ENCODE results near the gene RNF213.

RNF213 gene

GRCh38 chr17:80260791-80261158 is at the start of gene RNF213:
Gene RNF213, plus strand, starts transcription at chr17:80260852. Its CDS starts 2,830 bp downstream, at chr17:80263682.
- no peak for DNase-seq

GRCh38 chr17:80212109-80212508 is 48.5 kb upstream of the RNF213 start:
- DNase-seq = no peak

GRCh38 chr17:80212511-80212910 is 48.1 kb upstream of the RNF213 start:
- DNase-seq = no peak

GRCh38 chr17:80212962-80213642 is 47.5 kb upstream of the RNF213 start:
- no peak for DNase-seq

GRCh38 chr17:80213643-80213975 is 47.0 kb upstream of the RNF213 start:
- DNase-seq = no peak

- DNase-seq = no peak
Observed at GRCh38 chr17:80214012-80214877, 46.4 kb upstream of the RNF213 start.

- DNase-seq = no peak
Observed at GRCh38 chr17:80214878-80215210, 45.8 kb upstream of the RNF213 start.

GRCh38 chr17:80216473-80217456 is 43.9 kb upstream of the RNF213 start:
- no peak for DNase-seq

- no peak for DNase-seq
Observed at GRCh38 chr17:80217703-80218362, 42.8 kb upstream of the RNF213 start.

- no peak for DNase-seq
Observed at GRCh38 chr17:80218391-80218790, 42.3 kb upstream of the RNF213 start.

GRCh38 chr17:80219013-80219762 is 41.5 kb upstream of the RNF213 start:
- peak; percentile 35 for DNase-seq

- no peak for DNase-seq
Observed at GRCh38 chr17:80219763-80220053, 40.9 kb upstream of the RNF213 start.

- peak; percentile 63 for DNase-seq
Observed at GRCh38 chr17:80220054-80220735, 40.5 kb upstream of the RNF213 start, which contains the start of the genes SGSH and SLC26A11. Gene SGSH, minus strand, starts transcription at chr17:80220333. Its CDS starts 20 bp downstream, at chr17:80220313. Gene SLC26A11, plus strand, starts transcription at chr17:80220427. Its CDS starts 1,134 bp downstream, at chr17:80221561.

GRCh38 chr17:80220736-80221215 is 39.9 kb upstream of the RNF213 start:
- DNase-seq = peak; percentile 6

- no peak for DNase-seq
Observed at GRCh38 chr17:80221351-80222105, 39.1 kb upstream of the RNF213 start.

- no peak for DNase-seq
Observed at GRCh38 chr17:80222376-80223141, 38.1 kb upstream of the RNF213 start.

- no peak for DNase-seq
Observed at GRCh38 chr17:80223142-80223815, 37.4 kb upstream of the RNF213 start.

- no peak for DNase-seq
Observed at GRCh38 chr17:80223838-80224497, 36.7 kb upstream of the RNF213 start.

Measured in NCI-H2227 treated with DMSO at 0.1 percent for 48 hours (cell line).